GM03348 (cell line): ENCODE measurements around the gene TRMT112.
"Not testable (repeated sequence)": the region's sequence is repeated elsewhere in the genome, so short reads cannot be mapped to it uniquely, and the experiment has no call there.

Experiments
- DNase-seq: peaks from one replicate; pipeline ENCODE4 v3.0.0; 2012; ENCODE audit warnings: low spot score

Gene TRMT112

GRCh38 chr11:64331569-64332371 lies 14.4 kb upstream of the TRMT112 start:
- DNase-seq, result peak; percentile 87

GRCh38 chr11:64330888-64331287 lies 13.5 kb upstream of the TRMT112 start:
- no peak for DNase-seq

- DNase-seq, result no peak
These were observed 10.6 kb upstream of the TRMT112 start for GRCh38 chr11:64327993-64328392.

GRCh38 chr11:64327375-64327774 lies 10.0 kb upstream of the TRMT112 start:
- DNase-seq, result no peak

GRCh38 chr11:64324692-64325469 lies 7.5 kb upstream of the TRMT112 start:
- no peak for DNase-seq

GRCh38 chr11:64323984-64324383 lies 6.6 kb upstream of the TRMT112 start:
- DNase-seq, result not testable (repeated sequence)

GRCh38 chr11:64323373-64323772 lies 6.0 kb upstream of the TRMT112 start:
- no peak for DNase-seq

GRCh38 chr11:64322925-64323260 lies 5.5 kb upstream of the TRMT112 start:
- no peak for DNase-seq

- DNase-seq, result no peak
These were observed 4.2 kb upstream of the TRMT112 start for GRCh38 chr11:64321533-64321932.

- DNase-seq, result no peak
These were observed 3.7 kb upstream of the TRMT112 start for GRCh38 chr11:64321026-64321425.

- no peak for DNase-seq
These were observed 3.2 kb upstream of the TRMT112 start for GRCh38 chr11:64320556-64320955.

GRCh38 chr11:64318766-64319761 lies 1.7 kb upstream of the TRMT112 start:
- no peak for DNase-seq

GRCh38 chr11:64317961-64318765 lies 804 bp upstream of the TRMT112 start, which contains the start of gene PRDX5:
TSS of gene PRDX5 (plus strand) at chr11:64318121. CDS start at chr11:64318216, 95 bp downstream.
- DNase-seq, result peak; percentile 98

GRCh38 chr11:64316672-64317324 lies 561 bp downstream of the TRMT112 start:
- no peak for DNase-seq

GRCh38 chr11:64315667-64316526 lies 1.5 kb downstream of the TRMT112 start:
- DNase-seq, result not testable (repeated sequence)

- DNase-seq, result no peak
These were observed 2.4 kb downstream of the TRMT112 start for GRCh38 chr11:64314805-64315561.

GRCh38 chr11:64314146-64314804 lies 3.1 kb downstream of the TRMT112 start:
- no peak for DNase-seq

GRCh38 chr11:64313491-64314145 lies 3.7 kb downstream of the TRMT112 start:
- peak; percentile 57 for DNase-seq
